ENCODE measurements around the gene FLCN.

The FLCN gene

GRCh38 chr17:17200831-17201230 is 36.1 kb downstream of the FLCN start:
- Histone ChIP-seq H4K20me1 (ENCODE audit: insufficient read depth, low read length) (no peaks in the 10 kb centered on the region), H3K9ac (ENCODE audit: low read length) (no peak overlapping the region), H3K9me3 (ENCODE audit: low read length) (no peaks in the 10 kb centered on the region), H3K4me2 (ENCODE audit: low read length) (no peak overlapping the region), H3K4me3 (ENCODE audit: low read depth, low read length, poor library complexity, severe bottlenecking) (no peak overlapping the region), H2AFZ (ENCODE audit: low read length) (no peak overlapping the region), H3K9me2 (ENCODE audit: low read depth, low read length) (no peaks in the 10 kb centered on the region), H3K27me3 (ENCODE audit: insufficient read depth, low read length) (no peaks in the 10 kb centered on the region), H3K79me2 (ENCODE audit: insufficient read depth, low read length) (peaks cover 21% of the 10 kb centered on the region), H3K36me3 (ENCODE audit: insufficient read depth, low read length) (peaks cover 47% of the 10 kb centered on the region), H3K4me1 (ENCODE audit: insufficient read depth, low read length, severe bottlenecking) (peaks cover 19% of the 10 kb centered on the region), H3K27ac (ENCODE audit: low read depth, low read length, poor library complexity, severe bottlenecking) (no peak overlapping the region), H3F3A (ENCODE audit: insufficient read depth, low read length) (0 out of 2 replicates have a peak, but pooled peaks cover 3% of the 10 kb centered on the region)
- TF ChIP-seq CTCF (IDR thresholded peaks at IDR 0.05; ENCODE audit: low read length) (no peak), EZH2 (IDR thresholded peaks at IDR 0.05; ENCODE audit: borderline replicate concordance, low read length) (no peak)

GRCh38 chr17:17200311-17200710 is 36.7 kb downstream of the FLCN start:
- no peaks in the 10 kb centered on the region for H4K20me1 ChIP-seq (ENCODE audit: insufficient read depth, low read length)
- H3K4me2 ChIP-seq (ENCODE audit: low read length), result no peak overlapping the region
- H3K9me2 ChIP-seq (ENCODE audit: low read depth, low read length), result no peaks in the 10 kb centered on the region
- peaks cover 47% of the 10 kb centered on the region for H3K36me3 ChIP-seq (ENCODE audit: insufficient read depth, low read length)
- H3F3A ChIP-seq (ENCODE audit: insufficient read depth, low read length), result 0 out of 2 replicates have a peak, but pooled peaks cover 3% of the 10 kb centered on the region
- no peak overlapping the region for H2AFZ ChIP-seq (ENCODE audit: low read length)
- H3K9me3 ChIP-seq (ENCODE audit: low read length), result no peaks in the 10 kb centered on the region
- peaks cover 18% of the 10 kb centered on the region for H3K4me1 ChIP-seq (ENCODE audit: insufficient read depth, low read length, severe bottlenecking)
- H3K79me2 ChIP-seq (ENCODE audit: insufficient read depth, low read length), result peaks cover 19% of the 10 kb centered on the region
- H3K9ac ChIP-seq (ENCODE audit: low read length), result no peak overlapping the region
- TF ChIP-seq CTCF (IDR thresholded peaks at IDR 0.05; ENCODE audit: low read length), result no peak
- TF ChIP-seq EZH2 (IDR thresholded peaks at IDR 0.05; ENCODE audit: borderline replicate concordance, low read length), result no peak
- H3K4me3 ChIP-seq (ENCODE audit: low read depth, low read length, poor library complexity, severe bottlenecking), result no peak overlapping the region
- H3K27me3 ChIP-seq (ENCODE audit: insufficient read depth, low read length), result no peaks in the 10 kb centered on the region
- H3K27ac ChIP-seq (ENCODE audit: low read depth, low read length, poor library complexity, severe bottlenecking), result no peak overlapping the region

GRCh38 chr17:17198281-17198680 is 38.7 kb downstream of the FLCN start:
- H3K4me3 ChIP-seq (ENCODE audit: low read depth, low read length, poor library complexity, severe bottlenecking), result no peak overlapping the region
- TF ChIP-seq CTCF (IDR thresholded peaks at IDR 0.05; ENCODE audit: low read length), result no peak
- TF ChIP-seq EZH2 (IDR thresholded peaks at IDR 0.05; ENCODE audit: borderline replicate concordance, low read length), result no peak
- no peaks in the 10 kb centered on the region for H3K4me1 ChIP-seq (ENCODE audit: insufficient read depth, low read length, severe bottlenecking)
- no peak overlapping the region for H3K9ac ChIP-seq (ENCODE audit: low read length)
- no peaks in the 10 kb centered on the region for H3K9me3 ChIP-seq (ENCODE audit: low read length)
- no peak overlapping the region for H2AFZ ChIP-seq (ENCODE audit: low read length)
- H3K79me2 ChIP-seq (ENCODE audit: insufficient read depth, low read length), result no peaks in the 10 kb centered on the region
- H3F3A ChIP-seq (ENCODE audit: insufficient read depth, low read length), result 0 out of 2 replicates have a peak, but pooled peaks cover 3% of the 10 kb centered on the region
- H3K36me3 ChIP-seq (ENCODE audit: insufficient read depth, low read length), result peaks cover 33% of the 10 kb centered on the region
- H3K9me2 ChIP-seq (ENCODE audit: low read depth, low read length), result no peaks in the 10 kb centered on the region
- H3K4me2 ChIP-seq (ENCODE audit: low read length), result no peak overlapping the region
- H3K27me3 ChIP-seq (ENCODE audit: insufficient read depth, low read length), result no peaks in the 10 kb centered on the region
- H4K20me1 ChIP-seq (ENCODE audit: insufficient read depth, low read length), result no peaks in the 10 kb centered on the region
- no peak overlapping the region for H3K27ac ChIP-seq (ENCODE audit: low read depth, low read length, poor library complexity, severe bottlenecking)

Data from OCI-LY1 (cell line).